HepG2 (cell line): ENCODE results near the gene SLC39A1. TPM values are rescaled to one million over a fixed set of nuclear protein-coding genes. Genes with fewer than 3 reads are reported as not detected.

ENCODE experiments used
- CCAR2 ChIP-seq: fragments of 200-400 bp; formaldehyde crosslinking; optimal IDR thresholded peaks from 2 replicates; pipeline ENCODE3; 2018; ENCODE audit warnings: low read depth, mild to moderate bottlenecking, low read length, moderate library complexity
- FIP1L1 ChIP-seq: fragments of 200-400 bp; formaldehyde crosslinking; IDR thresholded peaks from 2 replicates; pipeline ENCODE4 v1.6.1; 2018; ENCODE audit warnings: low read depth, mild to moderate bottlenecking, low read length, moderate library complexity, borderline replicate concordance; ENCODE audit not compliant: insufficient read depth
- HOXD1 ChIP-seq: sonication (generic); formaldehyde crosslinking; IDR thresholded peaks from 2 replicates; pipeline ENCODE4 v1.5.0; 2020; ENCODE audit warnings: missing genetic modification reagents
- NFRKB ChIP-seq: fragments of 450-650 bp; IDR thresholded peaks from 2 replicates; pipeline ENCODE4 v1.6.1; 2017
- PPARG ChIP-seq: conservative IDR thresholded peaks from 2 replicates; pipeline ENCODE4 v1.6.1; 2016; ENCODE audit warnings: missing biosample characterization, missing genetic modification reagents
- SUZ12 ChIP-seq: fragments of 150-350 bp; IDR thresholded peaks from 2 replicates; pipeline ENCODE4 v1.6.1; 2014; ENCODE audit warnings: low read depth, low read length
- TBL1XR1 ChIP-seq: fragments of 150-350 bp; IDR thresholded peaks from 2 replicates; pipeline ENCODE4 v1.6.1; 2014; ENCODE audit warnings: borderline replicate concordance, low read length; ENCODE audit not compliant: partially characterized antibody
- ZFP36L1 ChIP-seq: sonication (generic); formaldehyde crosslinking; IDR thresholded peaks from 2 replicates; pipeline ENCODE4 v1.8.0; 2022; ENCODE audit warnings: mild to moderate bottlenecking, missing genetic modification reagents, moderate library complexity
- ZNF331 ChIP-seq: sonication (generic); formaldehyde crosslinking; IDR thresholded peaks from 2 replicates; pipeline ENCODE4 v1.4.0; 2020; ENCODE audit warnings: missing genetic modification reagents
- ZNF446 ChIP-seq: sonication (generic); formaldehyde crosslinking; IDR thresholded peaks from 2 replicates; pipeline ENCODE4 v1.5.0; 2020; ENCODE audit warnings: mild to moderate bottlenecking, missing genetic modification reagents
- ZNF788 ChIP-seq: sonication (generic); formaldehyde crosslinking; IDR thresholded peaks from 2 replicates; pipeline ENCODE4 v1.5.0; 2020; ENCODE audit warnings: mild to moderate bottlenecking, missing genetic modification reagents, borderline replicate concordance
- polyA plus RNA-seq, 8 experiments: library from polyadenylated mRNA; depleted of rRNA in 3 of 8; stranded (reverse) in 7 of 8; unstranded in 1 of 8; fragments of >200 nt; fragmentation: Illumina TruSeq in 4 of 8; extraction: Trizol in 4 of 8; gene quantifications; 2 replicates each; pipeline versions ENCODE4 v1.2.1 to v1.2.3, GENCODE V29; 2011 to 2016; ENCODE audit warnings: low read depth in 4 of 8, missing spikeins in 1 of 8, mixed read lengths in 1 of 8; ENCODE audit not compliant: insufficient read depth in 1 of 8
- total RNA-seq, 5 experiments: library from RNA; depleted of rRNA; stranded (reverse); fragments of >200 nt; fragmentation: Illumina TruSeq; extraction: Trizol; gene quantifications; 2 replicates each; pipeline ENCODE4 v1.2.3, GENCODE V29; 2016; ENCODE audit warnings: low read depth in 1 of 5
- TF ChIP-seq, protein P1 (sequence below): sonication (generic); formaldehyde crosslinking; conservative IDR thresholded peaks from 2 replicates; pipeline ENCODE4 v1.4.0; 2020; ENCODE audit warnings: missing genetic modification reagents
- TF ChIP-seq, protein P2 (sequence below): IDR thresholded peaks from 2 replicates; pipeline ENCODE4 v1.6.1; 2016; ENCODE audit warnings: mild to moderate bottlenecking, missing biosample characterization, missing genetic modification reagents
- TF ChIP-seq, protein P3 (sequence below): sonication (generic); IDR thresholded peaks from 2 replicates; pipeline ENCODE4 v1.6.1; 2016; ENCODE audit warnings: low read depth, borderline replicate concordance
- TF ChIP-seq, protein P4 (sequence below): sonication (generic); formaldehyde crosslinking; IDR thresholded peaks from 2 replicates; pipeline ENCODE4 v1.4.0; 2020; ENCODE audit warnings: mild to moderate bottlenecking, missing genetic modification reagents
- TF ChIP-seq, protein P5 (sequence below): sonication (generic); formaldehyde crosslinking; conservative IDR thresholded peaks from 2 replicates; pipeline ENCODE4 v1.4.0; 2020; ENCODE audit warnings: missing genetic modification reagents
- TF ChIP-seq, protein P6 (sequence below): sonication (generic); formaldehyde crosslinking; IDR thresholded peaks from 2 replicates; pipeline ENCODE4 v1.8.1; 2023; ENCODE audit warnings: mild to moderate bottlenecking, missing genetic modification reagents
- TF ChIP-seq, protein P7 (sequence below): sonication (generic); formaldehyde crosslinking; IDR thresholded peaks from 2 replicates; pipeline ENCODE4 v1.5.0; 2020; ENCODE audit warnings: missing genetic modification reagents, mild to moderate bottlenecking, borderline replicate concordance

The SLC39A1 gene
- total and polyA plus RNA-seq, 2 of the 13 experiments (the other 11 are each of a cell fraction or from before 2014, with no cell fraction given) = 71.2 to 78.4 TPM

DNA sequence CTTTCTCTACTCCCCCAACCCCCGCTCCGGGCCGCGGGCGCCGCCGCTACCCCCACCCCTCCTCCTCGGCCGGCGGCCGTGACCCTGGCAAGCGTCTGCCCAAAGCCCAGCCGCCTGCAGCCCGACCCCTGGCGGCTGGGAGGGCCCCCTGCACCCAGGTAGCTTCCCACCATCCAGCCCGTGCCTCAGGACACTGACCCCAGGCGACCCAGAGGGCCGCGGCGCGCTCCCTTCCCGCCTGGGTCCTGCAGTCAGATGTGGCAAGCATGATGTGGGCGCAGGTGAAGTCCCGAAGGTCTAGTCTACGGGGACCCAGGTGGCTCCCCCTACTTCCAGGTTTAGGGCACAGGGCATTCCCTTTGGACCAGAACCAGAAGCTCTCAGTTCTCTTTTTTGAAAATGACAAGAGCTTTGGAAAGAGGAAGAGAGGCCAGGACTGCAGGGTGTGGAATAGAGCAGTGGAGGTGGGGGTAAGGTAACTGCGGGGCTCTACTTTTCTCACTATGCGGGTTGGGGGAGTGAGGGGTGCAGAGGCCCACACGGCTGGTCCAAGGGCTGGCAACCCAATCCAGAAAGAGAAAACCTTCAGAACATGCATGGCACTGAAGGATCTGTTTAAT lies 16.6 kb downstream of the SLC39A1 start, which contains the start of gene DENND4B (continued):
- TF ChIP-seq, protein P1, sequence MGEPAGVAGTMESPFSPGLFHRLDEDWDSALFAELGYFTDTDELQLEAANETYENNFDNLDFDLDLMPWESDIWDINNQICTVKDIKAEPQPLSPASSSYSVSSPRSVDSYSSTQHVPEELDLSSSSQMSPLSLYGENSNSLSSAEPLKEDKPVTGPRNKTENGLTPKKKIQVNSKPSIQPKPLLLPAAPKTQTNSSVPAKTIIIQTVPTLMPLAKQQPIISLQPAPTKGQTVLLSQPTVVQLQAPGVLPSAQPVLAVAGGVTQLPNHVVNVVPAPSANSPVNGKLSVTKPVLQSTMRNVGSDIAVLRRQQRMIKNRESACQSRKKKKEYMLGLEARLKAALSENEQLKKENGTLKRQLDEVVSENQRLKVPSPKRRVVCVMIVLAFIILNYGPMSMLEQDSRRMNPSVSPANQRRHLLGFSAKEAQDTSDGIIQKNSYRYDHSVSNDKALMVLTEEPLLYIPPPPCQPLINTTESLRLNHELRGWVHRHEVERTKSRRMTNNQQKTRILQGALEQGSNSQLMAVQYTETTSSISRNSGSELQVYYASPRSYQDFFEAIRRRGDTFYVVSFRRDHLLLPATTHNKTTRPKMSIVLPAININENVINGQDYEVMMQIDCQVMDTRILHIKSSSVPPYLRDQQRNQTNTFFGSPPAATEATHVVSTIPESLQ (CRISPR knock-in tag) = no peak
- TF ChIP-seq, protein P2, sequence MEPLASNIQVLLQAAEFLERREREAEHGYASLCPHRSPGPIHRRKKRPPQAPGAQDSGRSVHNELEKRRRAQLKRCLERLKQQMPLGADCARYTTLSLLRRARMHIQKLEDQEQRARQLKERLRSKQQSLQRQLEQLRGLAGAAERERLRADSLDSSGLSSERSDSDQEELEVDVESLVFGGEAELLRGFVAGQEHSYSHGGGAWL = peak; percentile 37; the same call in 1 of the 2 replicates
- no peak for TF ChIP-seq NFRKB
- no peak for TF ChIP-seq FIP1L1
- no peak for TF ChIP-seq CCAR2
- TF ChIP-seq, protein P3, sequence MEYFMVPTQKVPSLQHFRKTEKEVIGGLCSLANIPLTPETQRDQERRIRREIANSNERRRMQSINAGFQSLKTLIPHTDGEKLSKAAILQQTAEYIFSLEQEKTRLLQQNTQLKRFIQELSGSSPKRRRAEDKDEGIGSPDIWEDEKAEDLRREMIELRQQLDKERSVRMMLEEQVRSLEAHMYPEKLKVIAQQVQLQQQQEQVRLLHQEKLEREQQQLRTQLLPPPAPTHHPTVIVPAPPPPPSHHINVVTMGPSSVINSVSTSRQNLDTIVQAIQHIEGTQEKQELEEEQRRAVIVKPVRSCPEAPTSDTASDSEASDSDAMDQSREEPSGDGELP = peak; percentile 54; the same call in 1 of the 2 replicates
- no peak for TF ChIP-seq TBL1XR1
- TF ChIP-seq, protein P4, sequence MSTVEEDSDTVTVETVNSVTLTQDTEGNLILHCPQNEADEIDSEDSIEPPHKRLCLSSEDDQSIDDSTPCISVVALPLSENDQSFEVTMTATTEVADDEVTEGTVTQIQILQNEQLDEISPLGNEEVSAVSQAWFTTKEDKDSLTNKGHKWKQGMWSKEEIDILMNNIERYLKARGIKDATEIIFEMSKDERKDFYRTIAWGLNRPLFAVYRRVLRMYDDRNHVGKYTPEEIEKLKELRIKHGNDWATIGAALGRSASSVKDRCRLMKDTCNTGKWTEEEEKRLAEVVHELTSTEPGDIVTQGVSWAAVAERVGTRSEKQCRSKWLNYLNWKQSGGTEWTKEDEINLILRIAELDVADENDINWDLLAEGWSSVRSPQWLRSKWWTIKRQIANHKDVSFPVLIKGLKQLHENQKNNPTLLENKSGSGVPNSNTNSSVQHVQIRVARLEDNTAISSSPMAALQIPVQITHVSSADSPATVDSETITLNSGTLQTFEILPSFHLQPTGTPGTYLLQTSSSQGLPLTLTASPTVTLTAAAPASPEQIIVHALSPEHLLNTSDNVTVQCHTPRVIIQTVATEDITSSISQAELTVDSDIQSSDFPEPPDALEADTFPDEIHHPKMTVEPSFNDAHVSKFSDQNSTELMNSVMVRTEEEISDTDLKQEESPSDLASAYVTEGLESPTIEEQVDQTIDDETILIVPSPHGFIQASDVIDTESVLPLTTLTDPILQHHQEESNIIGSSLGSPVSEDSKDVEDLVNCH (CRISPR knock-in tag) = no peak
- no peak for TF ChIP-seq PPARG
- TF ChIP-seq SUZ12 = no peak
- no peak for TF ChIP-seq ZFP36L1 (CRISPR knock-in tag)
- TF ChIP-seq HOXD1 (CRISPR knock-in tag) = no peak
- TF ChIP-seq ZNF446 (CRISPR knock-in tag) = no peak
- TF ChIP-seq, protein P5, sequence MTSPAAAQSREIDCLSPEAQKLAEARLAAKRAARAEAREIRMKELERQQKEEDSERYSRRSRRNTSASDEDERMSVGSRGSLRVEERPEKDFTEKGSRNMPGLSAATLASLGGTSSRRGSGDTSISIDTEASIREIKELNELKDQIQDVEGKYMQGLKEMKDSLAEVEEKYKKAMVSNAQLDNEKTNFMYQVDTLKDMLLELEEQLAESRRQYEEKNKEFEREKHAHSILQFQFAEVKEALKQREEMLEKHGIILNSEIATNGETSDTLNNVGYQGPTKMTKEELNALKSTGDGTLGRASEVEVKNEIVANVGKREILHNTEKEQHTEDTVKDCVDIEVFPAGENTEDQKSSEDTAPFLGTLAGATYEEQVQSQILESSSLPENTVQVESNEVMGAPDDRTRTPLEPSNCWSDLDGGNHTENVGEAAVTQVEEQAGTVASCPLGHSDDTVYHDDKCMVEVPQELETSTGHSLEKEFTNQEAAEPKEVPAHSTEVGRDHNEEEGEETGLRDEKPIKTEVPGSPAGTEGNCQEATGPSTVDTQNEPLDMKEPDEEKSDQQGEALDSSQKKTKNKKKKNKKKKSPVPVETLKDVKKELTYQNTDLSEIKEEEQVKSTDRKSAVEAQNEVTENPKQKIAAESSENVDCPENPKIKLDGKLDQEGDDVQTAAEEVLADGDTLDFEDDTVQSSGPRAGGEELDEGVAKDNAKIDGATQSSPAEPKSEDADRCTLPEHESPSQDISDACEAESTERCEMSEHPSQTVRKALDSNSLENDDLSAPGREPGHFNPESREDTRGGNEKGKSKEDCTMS (CRISPR knock-in tag) = no peak
- TF ChIP-seq, protein P6, sequence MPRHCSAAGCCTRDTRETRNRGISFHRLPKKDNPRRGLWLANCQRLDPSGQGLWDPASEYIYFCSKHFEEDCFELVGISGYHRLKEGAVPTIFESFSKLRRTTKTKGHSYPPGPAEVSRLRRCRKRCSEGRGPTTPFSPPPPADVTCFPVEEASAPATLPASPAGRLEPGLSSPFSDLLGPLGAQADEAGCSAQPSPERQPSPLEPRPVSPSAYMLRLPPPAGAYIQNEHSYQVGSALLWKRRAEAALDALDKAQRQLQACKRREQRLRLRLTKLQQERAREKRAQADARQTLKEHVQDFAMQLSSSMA (CRISPR knock-in tag) = no peak
- peak; percentile 75; the same call in 1 of the 2 replicates for TF ChIP-seq ZNF331
- TF ChIP-seq, protein P7, sequence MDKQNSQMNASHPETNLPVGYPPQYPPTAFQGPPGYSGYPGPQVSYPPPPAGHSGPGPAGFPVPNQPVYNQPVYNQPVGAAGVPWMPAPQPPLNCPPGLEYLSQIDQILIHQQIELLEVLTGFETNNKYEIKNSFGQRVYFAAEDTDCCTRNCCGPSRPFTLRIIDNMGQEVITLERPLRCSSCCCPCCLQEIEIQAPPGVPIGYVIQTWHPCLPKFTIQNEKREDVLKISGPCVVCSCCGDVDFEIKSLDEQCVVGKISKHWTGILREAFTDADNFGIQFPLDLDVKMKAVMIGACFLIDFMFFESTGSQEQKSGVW (CRISPR knock-in tag) = no peak
- TF ChIP-seq ZNF788 (CRISPR knock-in tag) = peak; percentile 75; the same call in 1 of the 2 replicates
